Activated CD4-positive, CD25-positive, alpha-beta regulatory T cell (primary cell): ENCODE measurements around the gene OR8D1.
"Not testable (repeated sequence)": the region's sequence is repeated elsewhere in the genome, so short reads cannot be mapped to it uniquely, and the experiment has no call there.

ENCODE experiments used
- DNase-seq, 4 experiments: peaks; one replicate each; lab custom pipeline; 2025; lab: John Stamatoyannopoulos, UW

OR8D1 gene

DNA sequence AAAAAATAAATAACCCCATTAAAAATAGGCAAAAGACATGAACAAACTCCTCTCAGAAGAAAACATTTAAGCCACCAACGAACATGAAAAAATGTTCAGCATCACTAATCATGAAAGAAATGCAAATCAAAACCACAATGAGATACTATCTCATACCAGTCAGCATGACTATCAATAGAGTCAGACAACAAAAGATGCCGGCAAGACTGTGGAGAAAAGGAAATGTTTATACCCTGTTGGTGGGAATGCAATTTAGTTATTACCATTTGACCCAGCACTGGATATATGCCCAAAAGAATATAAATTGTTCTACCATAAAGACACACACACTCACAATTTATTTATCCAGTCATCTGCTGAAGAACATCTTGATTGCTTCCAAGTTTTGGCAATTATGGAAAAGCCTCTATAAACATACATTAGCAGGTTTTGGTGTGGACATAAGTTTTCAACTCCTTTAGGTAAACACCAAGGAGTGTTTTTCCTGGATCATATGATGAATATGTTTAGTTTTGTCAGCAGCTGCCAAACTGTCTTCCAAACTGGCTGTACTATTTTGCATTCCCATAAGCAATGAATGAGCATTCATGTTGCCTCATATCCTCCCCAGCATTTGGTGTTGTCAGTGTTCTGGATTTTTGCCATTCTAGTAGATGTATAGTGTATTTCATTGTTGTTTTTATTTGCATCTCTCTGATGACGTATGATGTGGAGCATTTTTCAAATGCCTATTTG lies 28.0 kb downstream of the OR8D1 start:
- no peak for DNase-seq

DNA sequence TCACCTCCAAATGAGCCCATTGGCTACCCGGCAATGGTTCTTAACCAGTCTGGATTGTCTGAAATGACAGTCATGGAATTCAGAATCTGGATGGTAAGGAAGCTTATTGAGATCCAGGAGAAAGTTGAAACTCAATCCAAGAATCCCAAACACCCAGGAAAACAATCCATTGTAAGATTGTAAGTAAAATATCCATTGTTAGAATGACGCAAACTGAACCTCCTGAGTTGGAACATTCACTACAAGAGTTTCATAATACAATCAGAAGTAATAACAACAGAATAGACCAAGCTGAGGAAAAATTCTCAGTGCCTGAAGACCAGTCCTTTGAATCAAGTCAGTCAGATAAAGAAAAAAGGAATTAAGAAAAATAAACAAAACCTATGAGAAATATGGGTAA lies 35.5 kb downstream of the OR8D1 start:
- DNase-seq = no peak

DNA sequence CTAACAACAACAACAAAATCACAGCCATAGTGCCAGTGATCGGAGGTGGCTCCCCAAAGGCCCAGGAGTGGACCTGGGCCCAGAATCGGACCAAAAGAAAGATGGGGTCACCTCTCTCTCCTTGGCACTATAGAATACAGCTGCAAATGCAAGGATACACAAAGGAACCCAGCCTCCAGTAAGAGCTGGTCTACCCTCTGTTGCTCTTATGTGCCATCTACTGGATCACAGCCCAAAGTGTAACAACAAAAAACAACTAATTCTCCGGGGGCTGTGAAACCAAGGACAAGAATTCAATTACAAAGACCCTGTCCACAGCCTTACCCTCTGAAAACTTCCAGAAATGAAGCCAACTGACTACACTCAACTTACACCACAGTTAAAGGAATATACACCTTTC lies 35.9 kb downstream of the OR8D1 start:
- DNase-seq = no peak

DNA sequence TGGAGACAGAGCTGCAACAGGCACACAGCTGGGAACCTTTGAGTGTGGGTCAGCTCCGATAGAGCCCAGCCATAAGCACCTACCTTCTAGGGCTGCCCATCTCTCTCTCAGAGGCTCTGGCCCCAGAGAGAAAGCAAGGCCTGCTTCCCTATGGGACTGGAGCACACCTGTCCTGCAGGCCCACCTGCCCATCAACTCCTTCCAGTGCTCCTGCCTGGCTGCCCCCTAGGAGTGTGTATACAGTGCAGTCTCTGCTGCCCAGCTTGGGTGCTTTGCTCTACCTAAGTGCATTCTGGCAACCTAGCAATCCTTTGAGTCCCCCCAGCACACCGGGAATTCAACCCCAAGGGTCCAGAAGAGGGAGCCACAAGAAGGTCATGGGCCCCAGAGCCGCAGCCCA lies 36.5 kb downstream of the OR8D1 start:
- DNase-seq = no peak

- no peak for DNase-seq
Observed at GRCh38 chr11:124276081-124276480, 37.7 kb downstream of the OR8D1 start.

GRCh38 chr11:124274000-124274399 lies 39.7 kb downstream of the OR8D1 start:
- DNase-seq = no peak

DNA sequence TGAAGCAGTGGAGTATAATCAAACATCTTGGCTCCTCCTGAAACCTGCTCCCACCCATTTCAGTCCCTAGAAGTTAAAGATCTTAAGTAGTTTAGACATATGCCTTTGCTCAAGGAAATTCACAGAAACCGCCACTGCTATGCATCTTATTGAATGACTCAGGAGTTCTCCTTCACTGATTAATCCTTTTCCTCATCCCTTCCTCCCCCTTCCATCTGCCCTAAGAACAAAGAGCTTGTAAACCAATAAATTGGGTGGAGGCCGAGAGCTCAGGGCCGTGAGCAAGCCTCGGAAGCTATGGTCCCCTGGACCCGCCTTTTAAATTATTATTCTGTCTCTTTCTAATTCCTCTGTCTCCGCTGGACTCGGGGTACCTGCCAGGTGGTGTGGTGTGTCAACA lies 42.9 kb downstream of the OR8D1 start:
- not testable (repeated sequence) for DNase-seq

DNA sequence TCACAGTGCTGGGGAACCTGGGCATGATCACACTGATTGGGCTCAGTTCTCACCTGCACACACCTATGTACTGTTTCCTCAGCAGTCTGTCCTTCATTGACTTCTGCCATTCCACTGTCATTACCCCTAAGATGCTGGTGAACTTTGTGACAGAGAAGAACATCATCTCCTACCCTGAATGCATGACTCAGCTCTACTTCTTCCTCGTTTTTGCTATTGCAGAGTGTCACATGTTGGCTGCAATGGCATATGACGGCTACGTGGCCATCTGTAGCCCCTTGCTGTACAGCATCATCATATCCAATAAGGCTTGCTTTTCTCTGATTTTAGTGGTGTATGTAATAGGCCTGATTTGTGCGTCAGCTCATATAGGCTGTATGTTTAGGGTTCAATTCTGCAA lies 48.7 kb downstream of the OR8D1 start:
- not testable (repeated sequence) for DNase-seq

DNA sequence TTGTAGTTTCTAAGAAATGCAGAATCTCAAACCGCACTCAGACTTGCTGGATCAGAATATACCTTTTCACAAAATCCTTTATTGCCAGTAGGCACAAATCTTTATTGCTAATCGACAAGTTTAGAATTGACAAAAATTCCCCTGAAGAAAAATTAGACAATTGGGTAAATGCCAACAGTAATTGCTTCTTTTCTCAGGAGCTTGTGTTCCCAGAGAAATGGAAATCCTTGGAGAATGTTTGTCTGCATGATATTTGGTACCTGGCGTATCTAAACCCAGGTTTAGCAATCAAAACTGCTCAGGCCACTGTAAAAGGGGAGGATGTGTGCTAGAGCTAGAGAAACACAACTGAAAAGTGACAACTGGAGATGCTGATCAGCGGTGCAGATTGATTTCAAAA lies 57.7 kb downstream of the OR8D1 start, which contains the start of gene OR8G5:
Gene OR8G5 (plus strand): TSS at position 301 of the 400 bp plus-strand sequence. CDS start 8,556 bp downstream, outside the sequence.
- DNase-seq = no peak
